ENCODE results near the gene TSNAX. TPM values are rescaled to one million over a fixed set of nuclear protein-coding genes. Genes with fewer than 3 reads are reported as not detected.

The TSNAX gene
- total RNA-seq, 1 experiment from 2014 or later: 34.8 TPM

GRCh38 chr1:231518485-231519034 lies 9.9 kb upstream of the TSNAX start:
- DNase-seq (ENCODE audit: low read depth): no peak

GRCh38 chr1:231519166-231519565 lies 9.3 kb upstream of the TSNAX start:
- no peak for DNase-seq (ENCODE audit: low read depth)

GRCh38 chr1:231522038-231522437 lies 6.4 kb upstream of the TSNAX start:
- no peak for DNase-seq (ENCODE audit: low read depth)

- DNase-seq (ENCODE audit: low read depth): no peak
Observed at GRCh38 chr1:231522931-231523642, 5.4 kb upstream of the TSNAX start.

GRCh38 chr1:231523816-231524215 lies 4.7 kb upstream of the TSNAX start:
- DNase-seq (ENCODE audit: low read depth): no peak

GRCh38 chr1:231526536-231526935 lies 1.9 kb upstream of the TSNAX start:
- DNase-seq (ENCODE audit: low read depth): no peak

GRCh38 chr1:231527586-231528171 lies 790 bp upstream of the TSNAX start:
- no peak for DNase-seq (ENCODE audit: low read depth)

- DNase-seq (ENCODE audit: low read depth): no peak
Observed at GRCh38 chr1:231533240-231533639, 4.8 kb downstream of the TSNAX start.

- DNase-seq (ENCODE audit: low read depth): no peak
Observed at GRCh38 chr1:231534703-231535159, 6.3 kb downstream of the TSNAX start.

- no peak for DNase-seq (ENCODE audit: low read depth)
Observed at GRCh38 chr1:231536099-231536498, 7.6 kb downstream of the TSNAX start.

- DNase-seq (ENCODE audit: low read depth): no peak
Observed at GRCh38 chr1:231540847-231541246, 12.4 kb downstream of the TSNAX start.

GRCh38 chr1:231541842-231542241 lies 13.4 kb downstream of the TSNAX start:
- no peak for DNase-seq (ENCODE audit: low read depth)

GRCh38 chr1:231544943-231545592 lies 16.6 kb downstream of the TSNAX start:
- DNase-seq (ENCODE audit: low read depth): no peak

GRCh38 chr1:231546693-231547092 lies 18.2 kb downstream of the TSNAX start:
- no peak for DNase-seq (ENCODE audit: low read depth)

- no peak for DNase-seq (ENCODE audit: low read depth)
Observed at GRCh38 chr1:231549733-231550447, 21.4 kb downstream of the TSNAX start.

- peak; percentile 11 for DNase-seq (ENCODE audit: low read depth)
Observed at GRCh38 chr1:231550448-231550781, 21.9 kb downstream of the TSNAX start.

GRCh38 chr1:231553320-231553719 lies 24.9 kb downstream of the TSNAX start:
- DNase-seq (ENCODE audit: low read depth): no peak

GRCh38 chr1:231554969-231555368 lies 26.5 kb downstream of the TSNAX start:
- no peak for DNase-seq (ENCODE audit: low read depth)

- no peak for DNase-seq (ENCODE audit: low read depth)
Observed at GRCh38 chr1:231557411-231557810, 28.9 kb downstream of the TSNAX start.

- DNase-seq (ENCODE audit: low read depth): peak; percentile 5
Observed at GRCh38 chr1:231557898-231558707, 29.6 kb downstream of the TSNAX start.

- DNase-seq (ENCODE audit: low read depth): no peak
Observed at GRCh38 chr1:231558708-231559185, 30.3 kb downstream of the TSNAX start.
